ENCODE measurements around the gene OST4.

The OST4 gene

DNA sequence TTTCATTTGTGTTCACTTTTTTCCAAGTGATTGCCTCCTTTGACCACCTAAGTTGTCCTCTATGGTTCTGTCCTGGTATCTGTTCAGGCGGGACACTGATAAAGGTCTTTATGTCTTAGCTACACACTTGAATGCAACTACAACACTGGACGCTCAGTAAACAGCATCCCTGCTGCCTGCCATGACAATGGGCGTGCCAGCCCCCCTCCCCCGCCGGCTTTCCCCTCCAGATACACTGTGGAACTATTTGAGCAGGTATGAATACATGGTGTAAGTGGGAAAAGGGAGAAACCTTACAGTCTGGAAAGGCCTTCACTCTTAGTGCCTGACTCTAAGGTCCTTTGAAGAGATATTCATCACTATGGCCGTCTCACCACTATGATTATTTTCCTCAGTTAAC, 14.3 kb downstream of the OST4 start:
- H3K27me3 Mint-ChIP-seq = no peaks in the 10 kb centered on the region
- H3K4me1 Mint-ChIP-seq (ENCODE audit: low read depth) = peaks cover 4% of the 10 kb centered on the region
- no peak overlapping the region for H3K27ac Mint-ChIP-seq
- H3K36me3 Mint-ChIP-seq (ENCODE audit: low read depth) = peaks cover 34% of the 10 kb centered on the region
- H3K4me3 Mint-ChIP-seq = no peak overlapping the region
- H3K9me3 Mint-ChIP-seq = no peaks in the 10 kb centered on the region

DNA sequence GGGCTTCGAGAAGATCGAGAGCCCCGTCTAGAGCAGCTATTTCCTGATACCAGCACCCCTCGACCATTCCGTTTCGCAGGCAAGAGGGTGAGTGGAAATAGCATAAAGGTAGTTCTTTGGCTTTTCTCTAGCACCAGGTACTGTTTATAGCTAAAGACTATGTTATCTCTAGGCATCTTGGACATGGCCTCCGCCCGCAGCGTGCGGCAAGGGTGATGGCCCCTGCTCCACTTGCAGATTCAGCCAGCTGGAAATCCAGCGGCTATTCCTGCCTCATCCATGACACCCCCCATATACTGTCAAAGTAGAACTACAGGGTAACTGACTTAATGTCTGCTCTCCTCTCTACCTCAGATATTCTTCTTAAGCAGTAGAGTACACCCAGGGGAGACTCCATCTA, 16.7 kb downstream of the OST4 start:
- Mint-ChIP-seq H3K36me3 (ENCODE audit: low read depth) (peaks cover 34% of the 10 kb centered on the region), H3K9me3 (no peaks in the 10 kb centered on the region), H3K27ac (no peak overlapping the region), H3K27me3 (peaks cover 7% of the 10 kb centered on the region), H3K4me1 (ENCODE audit: low read depth) (peaks cover 20% of the 10 kb centered on the region), H3K4me3 (no peak overlapping the region)

DNA sequence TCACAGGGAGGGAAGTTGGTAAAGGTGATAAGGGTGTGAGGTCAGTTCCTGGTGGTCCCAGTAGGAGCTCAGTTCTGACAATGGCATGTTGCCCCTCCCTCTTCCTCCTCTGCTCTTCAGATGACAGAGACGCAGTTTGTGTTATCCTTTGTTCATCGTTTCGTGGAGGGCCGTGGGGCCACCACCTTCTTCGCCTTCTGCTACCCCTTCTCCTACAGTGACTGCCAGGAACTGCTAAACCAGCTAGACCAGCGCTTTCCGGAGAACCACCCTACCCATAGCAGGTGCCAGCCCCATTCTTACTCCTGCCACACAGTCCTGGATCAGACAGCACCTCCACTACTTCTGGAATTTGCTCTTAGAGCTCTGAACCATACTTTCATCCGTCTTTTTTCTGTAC, 17.7 kb downstream of the OST4 start:
- H3K27me3 Mint-ChIP-seq = peaks cover 7% of the 10 kb centered on the region
- H3K27ac Mint-ChIP-seq = no peak overlapping the region
- no peaks in the 10 kb centered on the region for H3K9me3 Mint-ChIP-seq
- H3K4me1 Mint-ChIP-seq (ENCODE audit: low read depth) = peaks cover 27% of the 10 kb centered on the region
- peaks cover 31% of the 10 kb centered on the region for H3K36me3 Mint-ChIP-seq (ENCODE audit: low read depth)
- H3K4me3 Mint-ChIP-seq = no peak overlapping the region

DNA sequence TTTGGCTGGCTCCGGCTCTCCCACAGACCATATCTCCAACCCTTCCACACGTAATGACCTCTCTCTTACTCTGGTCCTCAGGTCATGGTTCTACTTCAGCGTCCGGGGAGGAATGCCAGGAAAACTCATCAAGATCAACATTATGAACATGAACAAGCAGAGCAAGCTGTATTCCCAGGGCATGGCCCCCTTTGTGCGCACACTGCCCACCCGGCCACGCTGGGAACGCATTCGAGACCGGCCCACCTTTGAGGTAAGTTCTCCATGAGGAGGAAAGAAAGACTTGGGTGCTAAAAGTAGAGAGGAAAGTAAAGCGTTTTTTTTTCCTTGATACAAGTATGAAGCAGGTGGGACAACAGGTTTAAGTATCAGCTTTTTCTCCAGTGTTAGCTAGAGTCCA, 18.1 kb downstream of the OST4 start:
- Mint-ChIP-seq H3K36me3 (ENCODE audit: low read depth) (peaks cover 31% of the 10 kb centered on the region), H3K27ac (no peak overlapping the region), H3K4me1 (ENCODE audit: low read depth) (peaks cover 27% of the 10 kb centered on the region), H3K27me3 (peaks cover 7% of the 10 kb centered on the region), H3K9me3 (no peaks in the 10 kb centered on the region), H3K4me3 (peak overlapping the region; percentile 88)

DNA sequence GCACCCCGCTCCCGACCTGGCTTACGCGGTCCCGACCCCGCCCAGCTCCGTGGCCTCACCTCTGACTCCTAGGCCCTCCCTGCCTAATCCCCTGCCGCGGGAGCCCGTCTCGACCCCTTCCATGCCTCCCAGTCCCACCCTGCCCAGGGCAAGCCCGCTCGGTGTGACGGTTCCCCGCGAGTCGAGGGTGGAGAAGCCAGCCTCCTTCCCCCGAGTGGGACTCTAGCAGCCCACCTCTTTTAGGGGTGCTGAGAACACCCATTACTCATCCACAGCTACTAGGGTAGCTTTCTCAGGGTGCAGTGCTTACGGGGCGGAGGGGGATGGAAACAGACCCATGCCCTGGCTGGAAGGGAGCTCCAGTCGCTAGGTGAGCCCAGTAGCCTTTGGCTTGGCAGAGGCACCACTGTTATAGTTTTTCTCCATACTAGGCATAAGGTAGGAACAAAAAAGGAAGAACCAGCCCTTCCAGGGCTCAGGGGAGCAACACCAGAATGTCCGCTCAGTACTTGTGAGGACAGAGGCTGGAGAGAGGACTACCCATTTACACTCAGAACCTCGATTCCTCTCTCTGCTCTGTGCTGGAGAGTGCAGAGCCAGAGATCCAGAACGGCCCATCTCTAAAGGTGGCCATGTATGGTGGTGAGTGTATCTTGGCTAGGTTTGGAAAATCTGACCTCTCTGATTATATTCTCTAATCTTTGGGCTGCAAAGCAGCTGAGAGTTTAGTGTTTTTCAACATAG, 19.4 kb downstream of the OST4 start:
- Mint-ChIP-seq H3K4me1 (ENCODE audit: low read depth) (peaks cover 30% of the 10 kb centered on the region), H3K27me3 (peaks cover 7% of the 10 kb centered on the region), H3K4me3 (peak overlapping the region; percentile 88), H3K9me3 (no peaks in the 10 kb centered on the region), H3K27ac (peak overlapping the region; percentile 53), H3K36me3 (ENCODE audit: low read depth) (peaks cover 31% of the 10 kb centered on the region)

DNA sequence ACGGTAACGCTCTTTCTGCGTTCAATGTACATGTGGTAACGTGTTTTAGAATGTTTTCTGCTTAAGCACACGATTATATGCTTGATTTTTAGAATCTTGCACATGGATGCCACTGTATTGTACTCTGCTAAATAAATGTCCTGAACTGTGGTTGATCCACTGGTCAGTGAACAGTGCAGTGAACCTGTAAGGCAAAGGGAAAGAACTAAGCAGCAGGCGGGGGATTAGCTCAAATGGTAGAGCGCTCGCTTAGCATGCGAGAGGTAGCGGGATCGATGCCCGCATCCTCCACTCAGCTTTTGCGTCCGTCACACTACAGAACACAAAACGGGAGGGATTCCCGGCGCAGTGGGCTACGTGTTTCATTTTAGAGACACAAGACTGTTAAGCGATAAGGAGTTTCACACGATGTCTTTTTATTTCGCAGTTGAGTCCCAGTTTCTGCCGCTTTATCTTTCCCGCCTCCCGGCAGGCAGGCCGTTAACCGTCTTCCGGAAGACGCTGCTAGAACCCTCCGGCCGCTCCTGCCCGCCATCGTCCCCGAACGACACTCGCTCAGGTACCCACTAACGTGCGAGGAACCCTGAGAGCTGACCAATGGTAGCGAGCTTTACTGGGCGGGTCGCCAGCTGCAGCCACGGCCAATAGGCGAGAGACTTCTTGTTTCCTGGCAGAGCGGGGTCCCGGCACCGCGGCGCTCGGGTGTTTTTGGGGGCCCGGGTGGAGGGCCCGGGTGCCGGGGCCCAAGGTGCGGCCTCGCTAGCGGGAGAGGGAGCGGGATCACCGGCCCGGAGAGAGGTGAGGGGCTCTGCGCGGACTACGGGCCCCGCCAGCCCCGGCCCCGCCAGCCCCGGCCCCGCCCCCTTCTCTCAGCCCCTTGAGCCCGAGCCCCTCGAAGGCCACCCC, 20.2 kb downstream of the OST4 start, which contains the start of gene AGBL5:
AGBL5 (plus strand) TSS at position 673 of the 906 bp plus-strand sequence. CDS start 1,291 bp downstream, outside the sequence.
- Mint-ChIP-seq H3K4me3 (peak within 1 kb of the TSS; percentile 88), H3K27ac (peak within 1 kb of the TSS; percentile 98), H3K27me3 (peaks cover 7% of the 10 kb centered on the region), H3K36me3 (ENCODE audit: low read depth) (peaks cover 27% of the 10 kb centered on the region), H3K9me3 (no peaks in the 10 kb centered on the region), H3K4me1 (ENCODE audit: low read depth) (peaks cover 30% of the 10 kb centered on the region)

DNA sequence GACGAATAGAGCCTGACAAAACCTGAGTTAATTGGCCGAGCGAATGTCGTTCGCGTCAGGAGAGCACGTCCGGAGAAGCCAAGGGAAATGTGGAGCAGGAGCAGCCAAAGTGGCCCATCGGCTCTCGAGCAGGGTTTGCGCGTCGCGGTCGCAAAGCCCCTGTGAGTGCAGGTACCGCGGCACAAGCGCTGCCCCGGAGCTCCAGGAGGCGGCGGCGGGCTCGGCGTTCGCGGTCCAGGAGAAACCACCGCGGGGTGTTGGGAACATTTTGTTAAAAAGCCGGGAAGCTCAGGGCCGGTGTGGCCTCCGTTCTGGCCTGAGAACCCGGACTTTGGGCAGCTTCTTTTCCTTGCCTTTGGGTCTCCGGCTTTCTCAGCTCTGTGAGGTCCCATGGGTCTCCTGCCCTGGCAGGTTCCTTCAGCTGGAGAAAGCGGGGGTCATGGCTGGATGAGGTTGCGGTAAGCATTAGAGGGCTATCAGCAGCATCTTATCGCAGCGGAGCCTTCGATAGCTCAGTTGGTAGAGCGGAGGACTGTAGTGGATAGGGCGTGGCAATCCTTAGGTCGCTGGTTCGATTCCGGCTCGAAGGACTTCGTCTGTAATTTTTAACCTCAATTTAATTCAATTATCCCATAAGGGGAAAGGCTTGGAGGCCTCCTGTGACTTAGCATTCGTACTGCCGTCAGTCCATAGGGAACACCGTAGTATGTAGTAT, 21.0 kb downstream of the OST4 start:
- H3K4me3 Mint-ChIP-seq = peak overlapping the region; percentile 88
- peaks cover 7% of the 10 kb centered on the region for H3K27me3 Mint-ChIP-seq
- peaks cover 30% of the 10 kb centered on the region for H3K4me1 Mint-ChIP-seq (ENCODE audit: low read depth)
- peaks cover 20% of the 10 kb centered on the region for H3K36me3 Mint-ChIP-seq (ENCODE audit: low read depth)
- H3K9me3 Mint-ChIP-seq = no peaks in the 10 kb centered on the region
- peak overlapping the region; percentile 98 for H3K27ac Mint-ChIP-seq

DNA sequence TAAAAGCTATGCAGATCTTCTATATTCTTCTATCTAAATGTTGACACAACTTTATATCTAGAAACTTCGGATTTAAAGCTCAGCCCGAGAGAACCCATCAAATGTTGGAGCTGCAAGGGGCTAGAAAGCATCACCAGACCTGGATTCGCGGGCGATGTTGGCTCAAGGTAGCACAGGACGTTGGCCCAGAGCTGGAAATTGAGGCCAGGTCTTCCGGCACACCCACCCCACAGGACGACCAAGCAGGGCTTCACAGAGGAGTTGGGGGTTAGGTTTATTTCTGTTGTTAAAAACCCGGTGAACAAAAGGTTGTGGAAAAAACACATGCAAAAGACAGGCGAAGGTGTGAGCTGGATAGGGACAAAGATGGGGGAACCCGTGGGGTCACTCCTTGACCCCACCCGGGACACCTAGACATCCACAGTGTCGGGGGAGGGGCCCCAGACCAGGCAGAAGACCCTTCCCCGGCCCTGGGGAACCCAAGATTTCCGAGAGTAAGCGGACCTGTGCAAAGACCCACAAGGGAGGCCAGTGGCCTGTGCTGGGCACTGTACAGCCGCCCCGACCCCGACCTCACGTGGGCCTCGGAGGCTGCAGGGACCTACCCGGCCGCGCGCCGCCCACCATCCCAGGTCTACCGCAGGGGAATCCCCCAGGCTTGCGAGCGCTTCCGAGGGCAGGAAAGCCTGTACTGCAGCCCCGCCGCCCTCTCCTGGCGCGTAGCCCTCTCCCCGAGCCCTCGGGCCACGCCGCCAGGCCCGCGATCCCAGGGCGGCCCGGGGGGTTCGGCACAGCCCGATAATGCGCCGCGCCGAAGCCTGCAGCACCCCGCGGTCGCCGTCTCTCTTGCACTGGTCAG, 21.8 kb downstream of the OST4 start:
- Mint-ChIP-seq H3K9me3 (no peaks in the 10 kb centered on the region), H3K4me3 (peak overlapping the region; percentile 88), H3K27me3 (peaks cover 7% of the 10 kb centered on the region), H3K36me3 (ENCODE audit: low read depth) (peaks cover 14% of the 10 kb centered on the region), H3K27ac (peak overlapping the region; percentile 98), H3K4me1 (ENCODE audit: low read depth) (peaks cover 30% of the 10 kb centered on the region)

DNA sequence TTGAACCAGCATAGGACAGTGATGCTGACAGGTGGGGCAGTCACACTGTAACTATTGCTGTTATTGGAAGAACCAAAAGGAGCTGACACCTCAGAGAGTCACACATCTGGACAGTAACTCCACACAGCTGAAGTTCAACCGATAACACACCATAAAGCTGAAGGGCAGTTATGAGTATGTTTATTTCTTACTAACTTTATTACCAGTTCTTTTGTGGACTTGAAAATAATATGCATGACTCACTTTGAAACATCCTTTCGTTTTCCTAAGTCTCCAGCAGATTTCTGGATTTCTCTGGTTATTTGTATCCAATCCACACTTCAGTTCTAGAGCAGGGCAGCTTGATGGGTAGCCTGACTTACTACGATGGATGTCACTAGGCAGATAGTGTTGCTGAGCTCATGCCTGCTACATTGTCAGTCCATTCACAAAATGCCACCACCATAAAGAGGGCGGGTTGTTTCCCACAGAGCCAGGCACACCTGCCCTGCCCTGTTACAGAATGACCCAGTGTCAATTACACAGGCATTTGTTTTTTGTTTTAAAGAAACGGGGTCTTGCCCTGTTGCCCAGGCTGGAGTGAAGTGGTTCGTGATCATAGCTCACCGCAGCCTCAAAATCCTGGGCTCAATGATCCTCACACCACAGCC, 28.3 kb downstream of the OST4 start:
- peaks cover 41% of the 10 kb centered on the region for H3K36me3 Mint-ChIP-seq (ENCODE audit: low read depth)
- H3K4me3 Mint-ChIP-seq = no peak overlapping the region
- no peaks in the 10 kb centered on the region for H3K9me3 Mint-ChIP-seq
- H3K27me3 Mint-ChIP-seq = no peaks in the 10 kb centered on the region
- peaks cover 27% of the 10 kb centered on the region for H3K4me1 Mint-ChIP-seq (ENCODE audit: low read depth)
- no peak overlapping the region for H3K27ac Mint-ChIP-seq

DNA sequence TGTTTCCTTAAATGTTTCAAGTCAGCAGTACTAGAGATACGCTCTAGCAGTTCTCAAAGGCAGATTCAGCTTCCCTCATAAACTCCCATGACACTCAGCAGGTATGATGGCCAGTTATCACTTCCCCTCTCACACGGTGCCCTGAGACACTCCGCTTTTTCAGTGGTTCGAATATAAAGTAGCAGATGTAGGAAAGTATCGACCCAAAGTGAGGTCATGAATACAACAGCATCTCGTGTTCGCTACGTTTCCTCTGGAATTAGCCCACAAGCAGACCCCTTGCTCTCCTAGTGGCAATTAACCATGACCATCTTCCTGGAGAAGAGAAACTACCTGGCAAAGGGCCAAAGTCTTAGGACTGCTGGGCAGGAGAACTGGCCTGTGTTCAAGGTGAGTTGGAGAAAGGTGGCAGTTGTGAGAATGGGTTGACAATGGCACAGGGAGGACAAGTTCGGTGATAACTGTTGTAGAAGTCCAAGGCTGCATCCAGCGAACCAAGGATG, 29.2 kb downstream of the OST4 start:
- H3K9me3 Mint-ChIP-seq = no peaks in the 10 kb centered on the region
- peaks cover 24% of the 10 kb centered on the region for H3K4me1 Mint-ChIP-seq (ENCODE audit: low read depth)
- no peak overlapping the region for H3K4me3 Mint-ChIP-seq
- H3K27ac Mint-ChIP-seq = no peak overlapping the region
- peaks cover 41% of the 10 kb centered on the region for H3K36me3 Mint-ChIP-seq (ENCODE audit: low read depth)
- H3K27me3 Mint-ChIP-seq = no peaks in the 10 kb centered on the region

DNA sequence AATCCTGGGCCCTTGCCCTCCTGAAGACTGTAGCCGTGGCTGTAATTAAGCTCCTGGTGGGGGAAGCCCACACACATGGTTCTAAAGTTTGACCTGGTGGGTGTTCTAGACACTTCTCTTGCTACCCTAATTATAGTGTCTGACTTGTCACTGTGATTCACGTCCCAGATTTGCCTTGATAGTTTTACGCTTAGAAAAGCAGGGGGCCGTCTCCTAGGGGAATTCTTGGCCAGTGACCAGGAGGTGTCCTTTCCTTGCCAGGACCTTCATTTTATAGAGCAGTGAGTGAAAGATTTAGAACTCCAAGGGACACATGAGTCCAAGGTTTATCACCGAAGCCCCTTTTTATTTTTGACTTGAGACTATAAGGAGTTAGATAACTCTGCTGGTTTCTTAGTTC, 29.7 kb downstream of the OST4 start:
- Mint-ChIP-seq H3K27ac (peak overlapping the region; percentile 68), H3K36me3 (ENCODE audit: low read depth) (peaks cover 46% of the 10 kb centered on the region)

DNA sequence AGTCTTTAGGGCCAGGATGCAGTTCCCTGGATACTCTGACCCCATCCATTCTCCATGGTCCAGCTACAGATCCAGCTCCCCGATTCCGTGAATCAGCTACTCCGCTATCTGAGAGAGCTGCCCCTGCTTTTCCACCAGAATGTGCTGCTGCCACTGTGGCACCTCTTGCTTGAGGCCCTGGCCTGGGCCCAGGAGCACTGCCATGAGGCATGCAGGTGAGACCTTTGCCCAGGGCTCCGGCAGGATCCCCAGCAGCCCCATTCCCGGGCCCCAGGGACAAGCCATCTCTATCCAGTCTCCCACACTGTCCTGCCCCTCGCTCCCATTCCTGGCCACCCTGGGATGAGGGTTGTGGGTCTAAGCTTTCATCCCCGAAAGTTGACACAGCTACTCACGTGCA, 31.2 kb downstream of the OST4 start:
- no peaks in the 10 kb centered on the region for H3K9me3 Mint-ChIP-seq
- peaks cover 24% of the 10 kb centered on the region for H3K4me1 Mint-ChIP-seq (ENCODE audit: low read depth)
- H3K36me3 Mint-ChIP-seq (ENCODE audit: low read depth) = peaks cover 61% of the 10 kb centered on the region
- no peak overlapping the region for H3K27ac Mint-ChIP-seq
- H3K27me3 Mint-ChIP-seq = no peaks in the 10 kb centered on the region
- no peak overlapping the region for H3K4me3 Mint-ChIP-seq

More for the DNA sequence above, 29.7 kb downstream of the OST4 start:
- Mint-ChIP-seq H3K4me3 (no peak overlapping the region), H3K27me3 (no peaks in the 10 kb centered on the region), H3K4me1 (ENCODE audit: low read depth) (peaks cover 24% of the 10 kb centered on the region), H3K9me3 (no peaks in the 10 kb centered on the region)

DNA sequence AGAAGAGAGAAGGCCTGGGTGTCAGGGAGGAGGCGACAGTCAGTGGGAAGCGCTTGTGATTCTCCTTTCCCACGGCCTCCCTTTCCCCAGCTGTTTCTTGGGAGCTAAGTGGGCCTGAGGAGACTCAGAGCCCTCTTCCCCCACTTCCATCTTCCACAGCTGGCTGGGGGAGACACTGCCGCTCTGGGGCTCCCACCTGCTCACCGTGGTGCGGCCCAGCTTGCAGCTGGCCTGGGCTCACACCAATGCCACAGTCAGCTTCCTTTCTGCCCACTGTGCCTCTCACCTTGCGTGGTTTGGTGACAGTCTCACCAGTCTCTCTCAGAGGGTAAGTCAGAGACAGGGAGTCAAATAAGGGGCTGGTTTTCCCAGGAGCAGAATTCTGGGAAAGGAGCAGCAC, 31.6 kb downstream of the OST4 start:
- Mint-ChIP-seq H3K27ac (no peak overlapping the region), H3K4me3 (no peak overlapping the region), H3K4me1 (ENCODE audit: low read depth) (peaks cover 26% of the 10 kb centered on the region), H3K27me3 (no peaks in the 10 kb centered on the region), H3K36me3 (ENCODE audit: low read depth) (peaks cover 65% of the 10 kb centered on the region), H3K9me3 (no peaks in the 10 kb centered on the region)

Data from stimulated activated naive CD8-positive, alpha-beta T cell treated with anti-CD3 and anti-CD28 coated beads, Interleukin-15, Interleukin-2, amounts not matched to agents 100 ng/mL and 50 ng/mL, for 24 hours (primary cell).